IMR-90 (cell line): ENCODE data around the gene SMARCA2. TPM values are rescaled to one million over a fixed set of nuclear protein-coding genes. Genes with fewer than 3 reads are reported as not detected.

Experiments
- ATAC-seq: fragments of 200-7000 bp; cut with Tn5 transposase; 2 replicates; pipeline ENCODE4 v1.9.1; 2020; ENCODE audit warnings: low read depth, mild to moderate bottlenecking, moderate library complexity
- BruUV-seq: library from RNA; stranded (reverse); fragments of 400-500 nt; replicated peaks from 2 replicates; lab custom pipeline; 2021; lab: Mats Ljungman, UMichigan
- CTCF ChIA-PET: fragments of 300-600 bp; formaldehyde crosslinking; extraction: SDS; loops from one replicate; lab custom pipeline; 2021; ENCODE audit warnings: antibody characterized with exemption; lab: Yijun Ruan, JAX
- POLR2A ChIA-PET: fragments of 300-600 bp; sonication (Branson Sonifier 250); formaldehyde crosslinking; loops from one replicate; lab custom pipeline; 2022; ENCODE audit warnings: antibody characterized with exemption; ENCODE audit not compliant: unreplicated experiment; lab: Charles Lee
- DNase-seq: peaks from one replicate; pipeline ENCODE4 v3.0.0; 2013
- H2AFZ ChIP-seq: replicated peaks from 2 replicates; pipeline ENCODE3; 2013; ENCODE audit warnings: low read length, mild to moderate bottlenecking; ENCODE audit not compliant: poor library complexity
- H2AK5ac ChIP-seq: 2 replicates; pipeline ENCODE4 v1.6.1; 2013; ENCODE audit warnings: low read depth, low read length, inconsistent platforms
- H2AK9ac ChIP-seq: replicated peaks from 2 replicates; pipeline ENCODE3; 2013; ENCODE audit warnings: mild to moderate bottlenecking, low read depth, low read length, moderate library complexity; ENCODE audit not compliant: poor library complexity
- H2BK120ac ChIP-seq: 2 replicates; pipeline ENCODE4 v1.6.1; 2013; ENCODE audit warnings: low read depth, low read length, inconsistent platforms
- H2BK15ac ChIP-seq: 3 replicates; pipeline ENCODE4 v1.6.1; 2013; ENCODE audit warnings: low read depth, low read length, inconsistent platforms
- H2BK20ac ChIP-seq: 2 replicates; pipeline ENCODE4 v1.6.1; 2013; ENCODE audit warnings: low read depth, mild to moderate bottlenecking, inconsistent platforms, low read length, moderate library complexity
- H2BK5ac ChIP-seq: 2 replicates; pipeline ENCODE4 v1.6.1; 2013; ENCODE audit warnings: mild to moderate bottlenecking, low read depth, low read length, inconsistent platforms; ENCODE audit not compliant: poor library complexity, severe bottlenecking
- H3K14ac ChIP-seq: replicated peaks from 2 replicates; pipeline ENCODE4 v1.6.1; 2013; ENCODE audit warnings: low read depth, low read length, inconsistent platforms
- H3K18ac ChIP-seq: 2 replicates; pipeline ENCODE4 v1.6.1; 2013; ENCODE audit warnings: low read depth, low read length, control low read depth
- H3K23ac ChIP-seq: 2 replicates; pipeline ENCODE4 v1.6.1; 2013; ENCODE audit warnings: low read depth, low read length, inconsistent platforms
- H3K27ac ChIP-seq: 2 replicates; pipeline ENCODE4 v1.5.1; 2013; ENCODE audit warnings: mild to moderate bottlenecking, control low read depth, low read length; ENCODE audit not compliant: insufficient read depth
- H3K27me3 ChIP-seq: 2 replicates; pipeline ENCODE4 v1.6.1; 2013; ENCODE audit warnings: low read length; ENCODE audit not compliant: control insufficient read depth, insufficient read depth
- H3K36me3 ChIP-seq: 2 replicates; pipeline ENCODE4 v1.6.1; 2013; ENCODE audit warnings: low read length, mixed read lengths; ENCODE audit not compliant: control insufficient read depth, insufficient read depth
- H3K4ac ChIP-seq: 2 replicates; pipeline ENCODE4 v1.6.1; 2013; ENCODE audit warnings: low read depth, low read length, inconsistent platforms
- H3K4me1 ChIP-seq: 2 replicates; pipeline ENCODE4 v1.6.1; 2013; ENCODE audit warnings: low read length, mixed read lengths; ENCODE audit not compliant: control insufficient read depth, insufficient read depth
- H3K4me2 ChIP-seq: 2 replicates; pipeline ENCODE4 v1.6.1; 2013; ENCODE audit warnings: low read depth, mild to moderate bottlenecking, control low read depth, low read length, moderate library complexity
- H3K4me3 ChIP-seq: 2 replicates; pipeline ENCODE4 v1.5.1; 2013; ENCODE audit warnings: low read depth, mild to moderate bottlenecking, control low read depth, low read length, moderate library complexity; ENCODE audit not compliant: insufficient read depth
- H3K56ac ChIP-seq: 2 replicates; pipeline ENCODE4 v1.6.1; 2013; ENCODE audit warnings: low read length, inconsistent platforms; ENCODE audit not compliant: insufficient read depth; ENCODE audit errors: extremely low read depth
- H3K79me1 ChIP-seq, 2 experiments: 2 replicates each; pipeline ENCODE4 v1.6.1; 2013; ENCODE audit warnings: low read length in 2 of 2, inconsistent platforms in 1 of 2, low read depth in 1 of 2
- H3K9ac ChIP-seq: 2 replicates; pipeline ENCODE4 v1.6.1; 2013; ENCODE audit warnings: low read depth, low read length, control low read depth
- H3K9me1 ChIP-seq: 2 replicates; pipeline ENCODE4 v1.6.1; 2013; ENCODE audit warnings: low read length, inconsistent platforms; ENCODE audit not compliant: insufficient read depth
- H3K9me3 ChIP-seq: 2 replicates; pipeline ENCODE4 v1.6.1; 2013; ENCODE audit warnings: low read length; ENCODE audit not compliant: control insufficient read depth, insufficient read depth
- H4K20me1 ChIP-seq: 2 replicates; pipeline ENCODE4 v1.6.1; 2013; ENCODE audit warnings: low read length, inconsistent platforms; ENCODE audit not compliant: insufficient read depth
- H4K5ac ChIP-seq: 2 replicates; pipeline ENCODE4 v1.6.1; 2013; ENCODE audit warnings: mild to moderate bottlenecking, low read depth, low read length, control low read depth
- H4K8ac ChIP-seq, 2 experiments: 2 replicates each; pipeline ENCODE4 v1.6.1; 2013; ENCODE audit warnings: low read depth in 2 of 2, low read length in 2 of 2, control low read depth in 1 of 2, inconsistent platforms in 1 of 2
- H4K91ac ChIP-seq: 2 replicates; pipeline ENCODE4 v1.6.1; 2013; ENCODE audit warnings: low read depth, low read length, inconsistent platforms; ENCODE audit not compliant: insufficient read depth
- CHD1 ChIP-seq: IDR thresholded peaks from 2 replicates; pipeline ENCODE4 v1.6.1; 2012; ENCODE audit warnings: low read depth, low read length, improper control_type of control experiment
- MAZ ChIP-seq: IDR thresholded peaks from 2 replicates; pipeline ENCODE4 v1.6.1; 2012; ENCODE audit warnings: low read depth, mild to moderate bottlenecking, low read length, improper control_type of control experiment, moderate library complexity, borderline replicate concordance
- MXI1 ChIP-seq: IDR thresholded peaks from 2 replicates; pipeline ENCODE4 v1.6.1; 2012; ENCODE audit warnings: low read depth, mild to moderate bottlenecking, low read length, moderate library complexity, borderline replicate concordance
- RAD21 ChIP-seq: IDR thresholded peaks from 2 replicates; pipeline ENCODE4 v1.6.1; 2012; ENCODE audit warnings: low read length, improper control_type of control experiment
- RCOR1 ChIP-seq: IDR thresholded peaks from 2 replicates; pipeline ENCODE4 v1.6.1; 2012; ENCODE audit warnings: mild to moderate bottlenecking, low read length, improper control_type of control experiment; ENCODE audit not compliant: insufficient replicate concordance
- SMC3 ChIP-seq: fragments of 150-350 bp; IDR thresholded peaks from 2 replicates; pipeline ENCODE4 v1.6.1; 2016; ENCODE audit warnings: low read depth, mild to moderate bottlenecking, antibody characterized with exemption, low read length, moderate library complexity
- WGBS, 2 experiments: methylation state at CpG; one replicate each; pipeline versions ENCODE4 v1.1.5 to v1.1.7; 2013; ENCODE audit warnings: missing lambda C conversion rate in 2 of 2; ENCODE audit not compliant: insufficient read length in 1 of 2; ENCODE audit errors: extremely low coverage in 2 of 2; 5-methylcytosine and 5-hydroxymethylcytosine counted together
- dilution Hi-C: fragments of 300-500 bp; cut with HindIII; formaldehyde crosslinking; loops from one replicate; pipeline ENCODE4 v1.14.3; 2018; ENCODE audit warnings: low sequenced_read_pairs; ENCODE audit not compliant: unreplicated experiment
- in situ Hi-C: fragments of 300-500 bp; cut with MboI; formaldehyde crosslinking; loops from 3 replicates; pipeline ENCODE4 v1.14.3; 2019; ENCODE audit warnings: low sequenced_read_pairs, inconsistent platforms, mixed read lengths
- intact Hi-C: fragments of 100-400 bp; cut with micrococcal nuclease; formaldehyde crosslinking; loops from 2 replicates; pipeline ENCODE4 v1.10.0; 2022
- polyA plus RNA-seq, 3 experiments: library from polyadenylated mRNA; depleted of rRNA; stranded (reverse); fragments of >200 nt; gene quantifications; 2 replicates each; pipeline ENCODE4 v1.2.3, GENCODE V29; 2012; ENCODE audit warnings: low replicate concordance in 1 of 3
- total RNA-seq: library from RNA; depleted of rRNA; stranded (reverse); fragments of >200 nt; gene quantifications from 2 replicates; pipeline ENCODE4 v1.2.3, GENCODE V29; 2012
- TF ChIP-seq, protein P1 (sequence below): fragments of 150-350 bp; IDR thresholded peaks from 2 replicates; pipeline ENCODE4 v1.6.1; 2017; ENCODE audit warnings: mild to moderate bottlenecking, antibody characterized with exemption, low read length, low read depth
- TF ChIP-seq, protein P2 (sequence below): conservative IDR thresholded peaks from 2 replicates; pipeline ENCODE4 v1.5.1; 2012; ENCODE audit warnings: mild to moderate bottlenecking, low read depth, low read length, improper control_type of control experiment
- TF ChIP-seq, protein P3 (sequence below): fragments of 150-350 bp; IDR thresholded peaks from 2 replicates; pipeline ENCODE4 v1.6.1; 2016; ENCODE audit warnings: low read depth, mild to moderate bottlenecking, low read length, moderate library complexity, borderline replicate concordance

The SMARCA2 gene
- total and polyA plus RNA-seq, 2 of the 4 experiments (the other 2 are of a cell fraction), result 25.3 to 26.7 TPM

DNA sequence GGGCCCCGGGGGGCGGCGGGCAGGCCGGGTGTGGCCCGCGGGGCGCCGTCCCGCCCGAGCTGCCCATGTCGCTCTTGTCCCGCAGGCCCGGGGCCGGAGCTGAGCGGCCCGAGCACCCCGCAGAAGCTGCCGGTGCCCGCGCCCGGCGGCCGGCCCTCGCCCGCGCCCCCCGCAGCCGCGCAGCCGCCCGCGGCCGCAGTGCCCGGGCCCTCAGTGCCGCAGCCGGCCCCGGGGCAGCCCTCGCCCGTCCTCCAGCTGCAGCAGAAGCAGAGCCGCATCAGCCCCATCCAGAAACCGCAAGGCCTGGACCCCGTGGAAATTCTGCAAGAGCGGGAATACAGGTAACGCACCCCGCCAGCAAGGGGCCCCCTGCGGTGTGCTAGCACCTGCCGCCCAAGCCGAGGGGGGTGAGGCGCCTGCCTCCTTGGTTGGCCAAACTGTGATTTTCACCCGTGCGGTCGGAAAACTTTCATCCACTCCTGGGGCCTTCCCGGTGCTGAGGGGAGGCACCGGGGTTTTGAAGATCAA is 32.1 kb downstream of the SMARCA2 start:
- TF ChIP-seq, protein P1, sequence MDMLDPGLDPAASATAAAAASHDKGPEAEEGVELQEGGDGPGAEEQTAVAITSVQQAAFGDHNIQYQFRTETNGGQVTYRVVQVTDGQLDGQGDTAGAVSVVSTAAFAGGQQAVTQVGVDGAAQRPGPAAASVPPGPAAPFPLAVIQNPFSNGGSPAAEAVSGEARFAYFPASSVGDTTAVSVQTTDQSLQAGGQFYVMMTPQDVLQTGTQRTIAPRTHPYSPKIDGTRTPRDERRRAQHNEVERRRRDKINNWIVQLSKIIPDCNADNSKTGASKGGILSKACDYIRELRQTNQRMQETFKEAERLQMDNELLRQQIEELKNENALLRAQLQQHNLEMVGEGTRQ, result no peak
- TF ChIP-seq SMC3 (no peak), MAZ (no peak), MXI1 (no peak), CHD1 (no peak), RCOR1 (no peak), RAD21 (no peak)
- TF ChIP-seq, protein P2, sequence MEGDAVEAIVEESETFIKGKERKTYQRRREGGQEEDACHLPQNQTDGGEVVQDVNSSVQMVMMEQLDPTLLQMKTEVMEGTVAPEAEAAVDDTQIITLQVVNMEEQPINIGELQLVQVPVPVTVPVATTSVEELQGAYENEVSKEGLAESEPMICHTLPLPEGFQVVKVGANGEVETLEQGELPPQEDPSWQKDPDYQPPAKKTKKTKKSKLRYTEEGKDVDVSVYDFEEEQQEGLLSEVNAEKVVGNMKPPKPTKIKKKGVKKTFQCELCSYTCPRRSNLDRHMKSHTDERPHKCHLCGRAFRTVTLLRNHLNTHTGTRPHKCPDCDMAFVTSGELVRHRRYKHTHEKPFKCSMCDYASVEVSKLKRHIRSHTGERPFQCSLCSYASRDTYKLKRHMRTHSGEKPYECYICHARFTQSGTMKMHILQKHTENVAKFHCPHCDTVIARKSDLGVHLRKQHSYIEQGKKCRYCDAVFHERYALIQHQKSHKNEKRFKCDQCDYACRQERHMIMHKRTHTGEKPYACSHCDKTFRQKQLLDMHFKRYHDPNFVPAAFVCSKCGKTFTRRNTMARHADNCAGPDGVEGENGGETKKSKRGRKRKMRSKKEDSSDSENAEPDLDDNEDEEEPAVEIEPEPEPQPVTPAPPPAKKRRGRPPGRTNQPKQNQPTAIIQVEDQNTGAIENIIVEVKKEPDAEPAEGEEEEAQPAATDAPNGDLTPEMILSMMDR, result no peak
- TF ChIP-seq, protein P3, sequence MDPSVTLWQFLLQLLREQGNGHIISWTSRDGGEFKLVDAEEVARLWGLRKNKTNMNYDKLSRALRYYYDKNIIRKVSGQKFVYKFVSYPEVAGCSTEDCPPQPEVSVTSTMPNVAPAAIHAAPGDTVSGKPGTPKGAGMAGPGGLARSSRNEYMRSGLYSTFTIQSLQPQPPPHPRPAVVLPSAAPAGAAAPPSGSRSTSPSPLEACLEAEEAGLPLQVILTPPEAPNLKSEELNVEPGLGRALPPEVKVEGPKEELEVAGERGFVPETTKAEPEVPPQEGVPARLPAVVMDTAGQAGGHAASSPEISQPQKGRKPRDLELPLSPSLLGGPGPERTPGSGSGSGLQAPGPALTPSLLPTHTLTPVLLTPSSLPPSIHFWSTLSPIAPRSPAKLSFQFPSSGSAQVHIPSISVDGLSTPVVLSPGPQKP, result no peak

More for the DNA sequence above, 32.1 kb downstream of the SMARCA2 start:
- no peak overlapping the region for H4K91ac ChIP-seq
- no peak overlapping the region for H3K4me3 ChIP-seq
- H3K9me3 ChIP-seq, result no peaks in the 10 kb centered on the region
- BruUV-seq, result no TSS peak
- peaks cover 7% of the 10 kb centered on the region for H3K36me3 ChIP-seq
- H3K9me1 ChIP-seq, result no peaks in the 10 kb centered on the region
- H2BK5ac ChIP-seq, result no peak overlapping the region
- no peak overlapping the region for H2AK5ac ChIP-seq
- ATAC-seq (no peak), DNase-seq (no peak)
- no peaks in the 10 kb centered on the region; a peak in 1 of 4 replicates for H3K79me1 ChIP-seq
- no peak overlapping the region for H3K23ac ChIP-seq
- ChIA-PET CTCF (no interaction called here), POLR2A (no interaction called here)
- no peak overlapping the region for H3K14ac ChIP-seq
- no peak overlapping the region for H3K9ac ChIP-seq
- no peak overlapping the region for H2BK120ac ChIP-seq
- no peak overlapping the region for H3K56ac ChIP-seq
- no peak overlapping the region for H3K18ac ChIP-seq
- in situ Hi-C loops (no loop called here), dilution Hi-C loops (no loop called here), intact Hi-C loops (no loop called here)
- H3K4me2 ChIP-seq, result no peak overlapping the region
- H3K4me1 ChIP-seq, result no peaks in the 10 kb centered on the region
- H2BK20ac ChIP-seq, result no peak overlapping the region
- WGBS, 2 experiments, result 59% methylated on average over 21 of the region's 54 CpGs; no CpG with 5 or more reads in 1 of the 2 experiments
- H4K20me1 ChIP-seq, result no peaks in the 10 kb centered on the region
- H3K4ac ChIP-seq, result no peak overlapping the region
- no peak overlapping the region for H2AK9ac ChIP-seq
- H4K8ac ChIP-seq, result no peak overlapping the region
- no peak overlapping the region for H2BK15ac ChIP-seq
- H3K27ac ChIP-seq, result no peak overlapping the region
- no peak overlapping the region for H4K5ac ChIP-seq
- no peak overlapping the region for H2AFZ ChIP-seq
- no peaks in the 10 kb centered on the region for H3K27me3 ChIP-seq
